ENCODE data around the gene OR2V2.

OR2V2 gene

DNA sequence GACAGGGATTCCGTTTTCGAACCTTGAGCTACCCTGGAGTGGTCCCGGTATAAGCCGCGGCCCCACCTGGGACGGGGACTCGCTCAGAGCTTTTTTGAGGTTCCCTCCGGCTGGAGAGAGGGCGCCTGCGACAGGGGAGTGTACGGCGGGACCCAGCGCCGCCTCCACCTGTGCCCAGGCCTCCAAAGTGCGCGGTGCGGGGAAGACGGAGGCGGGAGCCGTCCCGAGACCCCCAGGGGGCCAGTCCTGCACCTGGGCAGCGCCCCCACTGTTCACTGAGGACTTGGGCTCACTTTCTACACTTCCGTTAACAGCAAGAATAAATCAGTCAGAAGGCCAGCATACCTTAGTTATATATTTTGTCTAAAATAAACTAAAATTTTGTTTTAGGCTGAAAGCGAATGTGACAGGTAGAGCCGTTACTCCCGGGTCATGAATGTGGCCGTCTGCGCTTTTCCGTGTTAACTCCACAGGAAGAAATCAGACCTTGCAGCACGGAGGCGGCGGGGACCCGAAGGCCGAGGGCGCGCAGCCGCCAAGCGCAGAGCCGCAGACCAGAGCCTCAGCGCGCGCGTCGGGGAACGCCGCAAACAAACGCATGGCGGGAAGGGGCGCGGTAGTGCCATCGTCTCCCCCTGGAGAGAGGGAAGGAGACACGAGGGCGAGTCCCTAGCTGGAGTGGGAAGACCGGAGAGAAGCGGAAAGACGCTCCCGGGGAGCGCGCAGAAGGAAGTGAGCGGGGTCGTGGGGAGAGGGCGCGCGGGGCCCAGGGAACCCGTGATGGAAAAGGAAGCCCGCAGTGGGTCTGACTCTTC lies 43.5 kb downstream of the OR2V2 start:
- DNase-seq (ENCODE audit: low spot score) = no peak

DNA sequence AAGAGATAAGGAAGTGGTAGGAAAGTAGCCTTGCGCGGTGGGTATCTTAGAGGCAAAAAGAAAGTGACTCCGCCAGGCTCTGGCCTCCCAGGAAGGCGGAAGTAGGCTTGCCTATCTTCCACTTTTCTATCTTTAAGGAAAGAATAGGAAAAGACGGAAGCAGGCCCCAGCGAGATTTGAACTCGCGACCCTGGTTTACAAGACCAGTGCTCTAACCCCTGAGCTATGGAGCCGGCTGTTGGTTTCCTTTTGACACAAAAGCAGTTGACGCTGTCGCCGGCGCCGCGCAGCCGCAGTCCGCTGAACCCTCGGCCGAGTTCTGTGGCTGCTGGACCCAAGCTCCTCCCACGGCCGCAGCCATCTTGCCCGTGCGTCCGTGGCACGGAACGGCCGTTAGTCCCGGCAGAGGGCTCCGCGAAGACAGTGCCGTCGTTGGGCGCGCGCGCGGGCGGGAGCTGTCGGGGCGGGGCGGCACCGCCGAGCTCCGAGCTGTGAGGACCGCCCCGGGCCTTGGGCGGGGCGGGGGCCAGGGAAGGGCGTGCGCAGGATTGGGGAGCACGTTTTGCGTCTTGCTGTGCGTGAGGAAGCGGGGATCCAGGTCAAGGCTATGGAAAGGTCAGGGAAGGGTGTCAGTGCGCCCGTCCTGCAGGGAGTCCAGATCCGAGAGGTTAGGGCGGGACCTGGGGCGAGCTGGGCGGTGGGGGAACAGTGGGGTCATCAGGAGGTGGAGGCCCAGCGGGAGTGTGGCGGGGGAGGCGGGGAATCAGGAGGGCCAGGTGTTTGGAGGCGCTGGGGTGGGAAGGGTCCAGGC lies 44.3 kb downstream of the OR2V2 start:
- peak; percentile 87 for DNase-seq (ENCODE audit: low spot score)

DNA sequence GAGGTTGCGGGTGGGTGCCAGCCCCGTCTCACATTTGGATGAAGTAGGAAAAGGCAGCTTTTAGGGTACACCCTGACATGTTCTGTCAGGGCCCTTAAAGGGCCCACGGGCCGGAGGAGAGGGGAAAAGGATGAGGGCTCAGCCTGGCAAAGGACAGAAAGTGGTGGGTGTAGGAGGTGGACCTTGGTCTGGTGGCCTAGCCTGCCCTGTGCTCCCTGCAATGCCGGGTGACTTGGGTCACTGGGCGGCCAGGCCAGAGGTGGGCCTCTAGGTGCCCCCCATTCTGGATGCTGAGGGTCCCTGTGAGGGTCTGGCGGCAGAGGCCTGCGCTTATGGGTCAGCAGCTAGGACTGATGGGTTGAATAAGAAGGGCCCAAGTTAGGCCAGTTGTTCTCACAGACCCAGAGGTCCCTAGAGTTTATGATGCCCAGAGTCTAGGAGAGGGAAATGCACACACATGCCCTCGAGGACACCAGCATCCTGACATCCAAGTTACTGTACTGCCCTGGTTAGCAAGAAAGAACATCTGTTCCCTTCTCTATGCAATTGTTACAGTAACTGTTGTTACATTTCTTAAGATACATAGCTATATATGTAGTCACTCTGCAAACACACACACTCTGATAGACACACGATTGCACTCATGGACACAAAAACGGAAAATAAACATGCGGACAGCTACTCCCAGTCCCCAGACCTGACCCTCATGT lies 45.1 kb downstream of the OR2V2 start:
- no peak for DNase-seq (ENCODE audit: low spot score)

DNA sequence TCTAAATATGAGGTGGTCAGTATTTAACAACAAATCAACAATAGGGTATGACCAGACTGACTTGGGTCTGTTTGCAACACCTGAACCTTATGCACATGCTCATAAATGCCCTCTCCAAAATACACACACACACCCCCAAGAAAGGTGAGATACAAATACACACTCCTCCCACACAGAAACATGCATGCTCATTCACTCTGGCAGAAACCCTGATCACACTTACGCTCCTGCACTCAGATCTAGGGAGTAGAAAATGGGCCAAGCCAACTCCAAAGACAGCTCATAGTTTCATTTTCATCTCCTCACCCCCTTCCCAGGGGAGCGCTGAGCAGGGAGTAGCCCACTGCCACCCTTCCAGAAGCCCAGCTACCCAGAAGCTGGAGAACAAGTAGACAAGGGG lies 46.3 kb downstream of the OR2V2 start:
- no peak for DNase-seq (ENCODE audit: low spot score)

DNA sequence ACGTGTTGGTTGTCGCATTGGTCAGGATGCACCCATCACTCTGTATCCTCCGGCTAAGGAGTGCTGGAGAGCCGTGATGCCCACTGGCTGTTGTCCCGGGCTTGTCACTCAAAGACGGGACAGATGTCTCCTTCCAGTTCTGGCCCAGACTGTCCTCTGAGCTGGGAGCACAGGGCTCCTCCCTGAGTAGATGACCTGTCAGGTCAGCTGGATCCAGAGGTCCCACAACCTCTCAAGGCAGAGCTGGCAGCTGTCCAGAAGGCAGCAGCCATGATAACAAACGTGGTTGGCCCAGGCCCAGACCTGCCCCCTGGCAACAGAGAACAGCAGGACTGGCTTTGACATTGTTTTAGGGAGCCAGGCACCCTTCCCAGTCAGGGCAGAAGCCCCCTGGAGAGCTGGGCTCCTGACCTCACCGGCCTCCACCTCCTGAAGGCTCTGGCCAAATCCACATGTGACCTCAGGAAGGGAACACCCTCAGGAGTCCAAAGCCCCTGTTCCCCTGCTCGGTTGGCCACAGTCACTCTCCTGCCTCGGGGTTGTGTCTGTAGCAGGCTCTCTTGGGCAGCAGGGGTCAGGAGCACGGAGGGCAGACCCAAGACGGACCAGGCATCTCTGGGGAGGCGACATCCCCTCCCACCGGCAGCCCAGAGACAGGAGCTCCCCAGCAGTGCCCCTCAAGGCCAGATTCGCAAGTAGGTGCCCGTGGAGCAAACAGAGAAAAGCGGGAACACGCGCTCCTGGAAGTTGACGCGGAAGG lies 47.3 kb downstream of the OR2V2 start:
- DNase-seq (ENCODE audit: low spot score) = no peak

DNA sequence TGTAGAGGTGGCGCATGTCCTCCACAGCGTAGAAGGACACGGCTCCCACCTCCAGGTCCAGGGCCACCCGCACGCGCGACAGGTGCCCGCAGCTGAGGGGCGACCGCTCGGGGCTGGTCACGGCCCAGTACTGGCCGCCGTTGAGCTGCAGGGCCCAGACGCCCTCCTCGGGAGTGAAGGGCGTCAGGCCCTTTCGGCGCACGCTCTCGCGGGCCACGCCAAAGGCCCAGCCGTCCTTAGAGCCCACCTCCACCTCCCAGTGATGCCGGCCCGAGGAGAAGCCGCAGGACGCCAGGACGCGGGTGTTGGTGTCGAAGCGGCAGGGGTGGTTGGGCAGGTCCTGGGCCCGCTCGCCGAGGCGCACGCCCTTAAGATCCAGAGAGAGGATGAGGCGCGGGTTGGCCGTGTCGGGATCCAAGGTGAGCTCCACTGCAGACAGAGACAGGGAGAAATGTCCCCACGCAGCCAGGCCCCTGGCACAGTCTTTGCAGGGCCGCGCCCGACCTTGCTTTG lies 47.9 kb downstream of the OR2V2 start:
- DNase-seq (ENCODE audit: low spot score) = no peak

DNA sequence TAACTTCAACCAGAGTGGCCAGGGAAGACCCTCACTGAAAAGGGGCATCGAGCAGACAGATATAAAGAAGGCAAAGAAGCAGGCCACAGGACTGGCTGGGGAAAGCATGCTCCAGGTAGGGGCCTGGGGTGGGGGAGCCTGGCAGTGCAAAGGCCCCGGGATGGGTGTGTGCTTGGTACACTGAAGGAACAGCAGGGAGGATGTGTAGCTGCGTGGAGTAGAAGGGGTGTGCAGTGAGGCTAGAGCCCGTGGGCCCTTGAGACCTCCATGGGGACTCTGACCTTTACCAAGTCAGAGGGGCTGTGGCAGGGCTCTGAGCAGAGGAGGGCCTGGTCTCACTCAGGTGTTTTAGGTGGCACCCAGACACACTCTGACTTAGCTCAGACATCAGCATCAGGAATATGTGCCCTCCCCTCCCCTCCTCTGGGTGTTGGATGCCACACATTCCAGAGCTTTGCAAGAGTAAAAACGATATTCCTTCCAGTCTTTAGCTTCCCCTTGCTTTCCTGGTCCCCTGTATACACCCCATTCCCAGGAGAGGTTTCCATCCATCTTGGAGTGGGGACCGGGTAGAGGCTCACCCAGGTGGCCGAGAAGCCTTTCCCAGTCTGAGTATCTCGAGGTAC lies 50.1 kb downstream of the OR2V2 start:
- no peak for DNase-seq (ENCODE audit: low spot score)

DNA sequence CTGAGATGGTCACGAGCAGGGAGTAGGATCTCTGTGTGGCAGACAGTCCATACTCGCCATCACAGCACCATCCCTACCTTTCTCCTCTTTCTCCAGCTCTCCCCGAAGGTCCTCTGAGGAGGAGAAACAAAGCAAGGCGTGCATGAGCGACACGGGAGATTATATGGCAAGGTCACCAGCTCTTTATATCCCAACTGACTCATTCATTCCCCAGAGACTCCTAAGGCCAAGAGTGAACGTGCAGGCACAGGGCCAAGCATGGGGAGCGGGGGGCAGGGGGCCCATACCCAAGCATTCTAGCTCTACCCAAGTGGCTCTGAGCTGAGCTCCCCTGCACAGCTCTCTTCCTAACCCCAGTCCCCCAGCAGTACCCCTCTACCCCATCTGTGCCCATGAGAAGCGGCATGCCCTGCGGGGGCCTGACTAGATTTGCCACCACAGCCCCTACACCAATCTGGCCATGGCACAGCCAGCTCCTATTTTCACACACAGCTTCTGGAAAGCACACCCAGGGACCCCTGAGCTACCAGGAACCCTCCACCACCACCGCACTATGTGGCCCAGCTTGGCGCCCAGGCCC lies 50.8 kb downstream of the OR2V2 start:
- no peak for DNase-seq (ENCODE audit: low spot score)

DNA sequence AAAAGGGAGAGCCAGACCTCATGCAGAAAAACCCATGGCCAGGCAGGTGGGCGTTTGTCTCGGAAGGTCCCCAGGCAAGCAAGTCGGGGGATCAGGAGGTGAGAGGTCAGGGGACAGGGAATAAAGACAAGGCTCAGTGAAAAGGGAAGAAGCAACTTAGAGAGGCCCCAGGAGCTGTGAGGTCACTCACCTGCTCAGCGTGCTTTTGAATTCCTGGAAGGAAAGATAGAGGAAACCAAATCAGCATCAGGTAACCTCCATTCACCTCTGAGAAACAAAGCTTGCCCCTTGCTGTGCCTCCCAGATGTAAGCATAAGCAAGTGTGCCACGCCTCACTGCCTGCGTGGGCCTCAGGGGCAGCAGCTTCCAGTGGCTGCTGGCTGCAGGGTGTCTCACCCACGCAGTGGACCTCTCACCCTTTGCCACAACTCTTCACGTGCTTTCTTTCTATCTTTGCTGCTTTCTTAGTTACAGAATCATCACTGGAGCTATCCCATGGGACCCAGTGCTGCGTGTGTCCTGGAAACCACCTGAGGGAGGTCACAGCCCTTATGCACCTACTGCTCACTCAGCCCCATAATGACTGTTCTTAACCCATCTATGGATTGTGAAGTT lies 51.6 kb downstream of the OR2V2 start:
- no peak for DNase-seq (ENCODE audit: low spot score)

DNA sequence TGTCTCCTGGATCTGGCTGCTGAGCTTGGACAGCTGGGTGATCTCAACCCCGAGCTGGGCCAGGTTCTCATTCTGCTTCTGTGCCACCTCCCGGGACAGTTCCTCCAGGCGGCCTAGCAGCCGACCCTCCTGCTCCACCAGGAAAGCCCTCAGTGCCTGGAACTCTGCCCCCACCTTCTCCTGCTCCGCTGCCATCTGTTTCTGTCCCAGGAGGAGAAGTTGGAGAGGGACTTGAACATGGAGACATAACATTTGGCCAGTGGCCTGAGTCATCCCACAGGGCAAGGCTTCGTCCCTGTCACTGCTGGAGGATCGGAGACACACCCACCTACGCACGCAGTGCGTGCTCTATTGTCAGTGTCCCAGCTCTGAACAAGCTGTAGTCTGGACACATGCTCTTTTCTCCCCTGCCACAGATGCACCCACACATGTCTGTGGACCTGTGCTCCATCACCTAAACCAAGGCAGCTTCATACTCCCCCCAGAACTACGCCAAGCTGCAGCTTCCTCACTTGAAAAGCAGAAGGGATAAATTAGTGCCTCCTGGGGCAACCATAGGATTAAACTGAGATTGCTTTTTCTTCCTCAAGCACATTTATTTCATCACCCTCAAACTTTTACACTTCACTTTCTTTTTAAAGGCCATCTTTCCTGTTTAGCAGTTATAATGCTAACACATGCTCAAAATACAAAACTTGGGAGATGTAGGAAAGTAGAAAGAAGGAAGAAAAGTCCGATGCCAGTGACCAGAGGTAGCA lies 52.7 kb downstream of the OR2V2 start:
- DNase-seq (ENCODE audit: low spot score) = no peak

DNA sequence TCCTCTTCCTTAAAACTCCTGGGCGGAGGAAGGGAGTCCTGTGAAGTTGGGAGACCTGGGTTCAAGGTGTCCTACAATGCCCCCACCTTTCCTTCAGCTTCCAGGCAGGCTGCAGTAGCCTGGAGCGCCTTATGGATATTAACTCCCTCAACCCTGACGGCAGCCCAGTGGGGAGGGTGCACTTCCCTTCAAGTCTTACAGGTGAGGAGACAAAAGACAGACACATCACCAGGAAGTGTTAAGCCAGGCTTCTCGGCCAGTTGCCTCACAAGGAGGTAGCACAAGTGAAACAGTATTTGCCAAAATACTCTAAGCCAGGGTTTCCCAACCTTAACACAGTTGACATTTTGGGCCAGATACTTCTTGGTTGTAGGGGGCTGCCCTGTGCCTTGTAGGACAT lies 53.4 kb downstream of the OR2V2 start:
- no peak for DNase-seq (ENCODE audit: low spot score)

DNA sequence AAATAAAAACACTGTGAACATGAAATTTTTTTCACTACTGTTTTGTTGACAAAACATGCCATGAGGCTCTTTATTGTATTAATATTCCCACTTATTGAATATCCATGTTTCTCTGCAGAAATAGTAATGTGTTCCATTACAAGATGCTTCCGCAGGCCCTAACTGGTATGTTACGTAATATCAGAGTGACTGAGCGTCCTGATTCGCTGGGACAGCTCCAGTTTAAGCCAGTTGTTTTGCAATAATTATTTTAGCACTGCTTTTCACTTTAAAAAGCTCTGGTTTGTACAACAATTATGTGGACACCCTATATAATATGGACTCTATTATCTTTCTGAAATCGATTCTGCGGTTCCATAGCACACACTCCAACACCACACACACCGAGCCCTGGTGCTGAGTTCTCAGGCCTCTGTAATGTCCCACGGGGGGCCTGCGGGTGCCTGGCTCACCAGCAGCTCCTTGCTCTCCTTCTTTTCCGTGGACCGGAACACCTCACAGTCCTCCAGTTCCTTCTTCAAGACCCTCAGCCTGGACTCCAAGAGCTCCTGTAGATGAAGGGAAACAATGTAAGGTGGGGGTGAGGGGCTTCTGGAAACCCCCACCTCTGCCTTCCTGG lies 55.8 kb downstream of the OR2V2 start:
- DNase-seq (ENCODE audit: low spot score) = no peak

DNA sequence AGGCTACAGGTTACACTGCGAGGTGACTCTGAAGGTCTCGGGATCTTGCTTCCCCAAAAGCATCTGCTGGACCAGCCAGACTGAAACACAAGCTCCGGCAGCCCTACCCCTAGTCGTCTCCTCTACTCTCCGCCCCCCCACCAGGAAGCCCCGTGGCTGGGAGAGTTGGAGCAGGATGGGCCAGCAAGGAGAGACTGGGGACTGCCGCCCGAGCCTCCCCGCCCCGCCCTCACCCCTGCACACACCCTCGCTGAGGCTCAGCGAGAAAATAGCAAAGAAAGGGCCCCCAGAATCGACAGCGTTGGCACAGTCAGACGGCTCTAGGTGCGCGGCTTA lies 56.4 kb downstream of the OR2V2 start:
- no peak for DNase-seq (ENCODE audit: low spot score)

DNA sequence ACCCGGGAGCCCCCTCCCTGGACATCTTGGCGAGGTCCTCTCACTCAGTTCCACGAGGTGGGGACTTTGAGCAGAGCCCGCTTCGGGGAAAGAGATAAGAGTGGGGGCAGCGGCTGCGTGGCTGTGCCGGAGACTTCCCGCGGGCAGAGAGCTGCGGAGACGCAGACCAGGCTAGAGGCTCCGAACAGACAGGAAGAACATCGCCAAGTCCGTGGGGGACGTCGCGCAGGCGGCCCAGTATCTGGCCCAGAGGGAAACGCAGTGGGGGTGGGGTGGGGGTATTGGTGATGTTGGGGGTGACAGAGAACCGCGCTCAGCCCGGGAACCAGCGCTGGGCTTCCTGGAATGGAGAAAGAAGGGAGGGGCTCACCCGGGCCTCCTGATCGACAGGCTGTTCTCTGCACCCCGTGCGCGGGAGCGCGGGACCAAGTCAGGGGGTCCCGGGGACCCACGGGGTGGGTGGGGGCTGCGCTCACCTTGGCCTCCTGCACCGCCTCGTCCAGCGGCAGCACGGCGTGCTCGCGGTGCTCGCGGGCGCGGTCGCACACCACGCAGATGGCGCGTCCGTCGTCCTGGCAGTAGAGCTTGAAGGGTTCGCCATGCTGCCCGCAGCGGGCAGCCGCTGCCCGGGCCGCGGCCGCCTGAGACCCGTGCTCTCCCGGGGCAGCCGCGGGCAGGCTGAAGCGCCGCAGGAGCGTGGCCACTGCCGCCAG lies 56.9 kb downstream of the OR2V2 start:
- DNase-seq (ENCODE audit: low spot score) = peak; percentile 55

DNA sequence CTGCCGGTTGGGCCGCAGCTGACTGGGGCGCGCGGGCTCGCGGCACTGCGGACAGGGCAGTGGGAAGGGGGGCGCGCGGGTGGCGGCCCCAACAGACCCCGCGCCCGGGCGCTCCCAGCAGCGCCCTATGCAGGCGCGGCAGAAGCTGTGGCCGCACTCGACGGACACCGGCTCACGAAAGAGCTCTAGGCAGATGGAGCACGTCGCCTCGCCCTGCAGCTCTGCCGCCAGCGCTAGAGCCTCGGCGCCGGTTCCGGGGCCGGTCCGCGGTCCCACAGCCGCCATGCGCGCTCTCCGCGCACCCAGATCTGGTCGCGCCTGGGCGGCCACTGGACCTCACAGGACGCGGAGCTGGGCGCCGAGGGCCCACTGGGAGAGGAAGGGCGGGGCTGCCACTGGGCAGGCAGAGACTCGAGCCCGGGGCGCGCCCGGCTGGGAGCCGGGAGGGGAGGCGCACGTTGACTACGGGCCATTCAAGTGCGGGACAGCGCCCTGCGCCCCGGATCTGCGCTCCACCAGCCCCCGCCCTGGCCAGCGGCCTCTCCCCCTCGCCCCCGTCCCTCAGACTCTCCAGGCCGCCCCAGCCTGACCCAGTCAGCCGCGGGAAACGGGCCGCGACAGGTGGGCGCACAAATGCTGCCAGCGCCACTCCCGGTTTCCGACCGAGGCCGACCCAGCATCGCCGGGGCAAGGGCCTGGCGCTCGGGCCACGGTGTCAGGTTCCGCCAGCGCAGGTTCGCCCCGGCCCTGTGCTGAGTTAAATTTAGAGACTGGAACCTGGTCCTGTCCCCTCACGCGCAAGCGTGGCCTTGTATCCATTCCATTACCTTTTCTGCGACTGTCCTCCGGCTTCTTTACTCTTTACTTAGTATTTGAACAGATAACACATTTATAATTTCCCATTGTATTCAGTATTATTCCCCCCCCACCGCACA lies 57.7 kb downstream of the OR2V2 start, which contains the start of gene TRIM7:
TSS of gene TRIM7 (minus strand) at position 371 of the 935 bp plus-strand sequence. CDS start at position 285, 86 bp downstream.
- DNase-seq (ENCODE audit: low spot score) = peak; percentile 55

DNA sequence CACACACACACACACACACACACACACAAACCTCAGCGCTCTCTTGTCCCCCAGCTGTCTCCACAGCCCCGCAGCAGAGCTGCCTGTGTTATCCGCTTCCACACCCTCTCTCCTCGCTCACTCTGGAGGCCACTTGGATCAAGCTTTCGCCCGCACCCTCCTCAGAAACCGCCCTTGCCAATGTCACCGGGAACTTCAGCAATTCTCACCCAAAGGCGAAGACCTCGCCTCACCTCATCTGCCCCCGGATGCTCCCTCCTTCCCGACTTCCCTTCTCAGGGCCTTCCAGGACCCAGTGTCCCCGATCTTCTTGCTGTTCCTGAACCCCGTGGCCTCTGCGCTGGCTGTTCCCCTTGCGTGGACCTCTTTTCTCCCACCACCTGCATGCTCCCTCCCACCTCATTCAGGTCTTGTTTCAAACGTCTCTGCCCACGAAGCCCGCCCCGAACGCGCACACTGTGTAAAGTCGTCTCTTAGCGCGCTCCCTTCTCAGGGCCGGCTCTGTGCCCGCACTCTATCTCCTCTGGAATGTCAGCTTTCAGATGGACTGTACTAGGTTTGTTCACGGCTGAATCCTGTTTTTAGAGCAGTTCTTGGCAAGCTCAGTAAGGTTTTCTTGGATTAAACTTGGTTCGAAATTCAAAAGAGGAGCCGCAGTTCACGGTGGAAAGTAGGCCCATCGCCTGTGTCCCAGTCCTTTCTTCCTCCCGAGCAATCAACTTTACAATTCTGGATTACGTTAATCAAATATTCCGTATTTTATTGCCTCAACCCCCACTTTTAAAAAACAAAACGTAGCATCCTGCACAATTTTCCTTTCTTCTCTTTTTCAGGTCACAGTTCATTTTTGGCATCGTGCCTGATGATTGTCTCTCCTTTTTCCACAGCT lies 58.6 kb downstream of the OR2V2 start:
- no peak for DNase-seq (ENCODE audit: low spot score)

Measured in iPS-NIHi11 (cell line).